Mesangial cell (primary cell): ENCODE results near the gene MBTPS2. TPM values are rescaled to one million over a fixed set of nuclear protein-coding genes. Genes with fewer than 3 reads are reported as not detected.

Experiments
- total RNA-seq: library from RNA; depleted of rRNA; stranded (reverse); fragments of >200 nt; gene quantifications from 2 replicates; pipeline ENCODE4 v1.2.3, GENCODE V29; 2015

MBTPS2 gene
- 8.3 and 10.4 TPM in 2 replicates for total RNA-seq

DNA sequence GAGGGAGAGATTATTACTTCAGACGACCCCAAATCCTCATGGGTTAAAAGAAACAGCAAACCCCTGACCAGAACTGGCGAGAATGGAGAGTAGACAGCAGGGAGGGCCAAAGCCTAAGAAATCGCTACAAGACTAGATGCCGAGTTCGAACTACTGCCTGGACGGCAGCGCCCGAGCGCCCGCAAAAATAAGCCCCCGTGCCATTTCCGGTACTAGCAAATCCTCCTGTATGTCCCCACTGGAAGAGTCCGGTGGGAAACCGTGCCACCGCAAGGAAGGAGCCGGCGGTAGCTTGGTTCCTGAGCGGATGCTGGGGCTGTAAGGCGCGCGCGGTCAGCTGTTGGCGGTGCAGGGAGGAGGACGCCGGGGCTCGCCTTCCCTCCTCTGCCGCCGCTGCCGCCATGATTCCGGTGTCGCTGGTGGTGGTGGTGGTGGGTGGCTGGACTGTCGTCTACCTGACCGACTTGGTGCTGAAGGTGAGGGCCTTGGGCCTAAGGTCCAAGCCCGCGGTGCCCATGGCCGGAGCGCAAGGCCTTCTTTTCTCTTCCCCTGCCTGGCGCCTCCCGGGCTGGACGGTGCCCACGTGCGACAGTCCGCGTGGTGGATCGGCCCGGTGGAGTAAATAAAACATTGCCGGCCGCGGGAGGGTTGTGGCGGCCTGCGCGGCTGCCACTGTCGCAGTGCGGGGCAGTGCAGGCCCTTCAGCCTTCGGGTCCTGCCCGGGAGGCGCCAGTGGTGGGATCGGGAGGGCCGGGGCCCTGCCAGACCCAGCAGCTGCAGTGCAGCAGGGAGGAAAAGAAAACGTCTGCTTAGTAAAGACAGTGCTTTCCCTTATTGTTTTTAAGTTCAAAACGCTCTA, at the start of gene MBTPS2:
Gene MBTPS2, plus strand, starts transcription at position 284 of the 859 bp plus-strand sequence. Its CDS starts 118 bp downstream, at position 402.

DNA sequence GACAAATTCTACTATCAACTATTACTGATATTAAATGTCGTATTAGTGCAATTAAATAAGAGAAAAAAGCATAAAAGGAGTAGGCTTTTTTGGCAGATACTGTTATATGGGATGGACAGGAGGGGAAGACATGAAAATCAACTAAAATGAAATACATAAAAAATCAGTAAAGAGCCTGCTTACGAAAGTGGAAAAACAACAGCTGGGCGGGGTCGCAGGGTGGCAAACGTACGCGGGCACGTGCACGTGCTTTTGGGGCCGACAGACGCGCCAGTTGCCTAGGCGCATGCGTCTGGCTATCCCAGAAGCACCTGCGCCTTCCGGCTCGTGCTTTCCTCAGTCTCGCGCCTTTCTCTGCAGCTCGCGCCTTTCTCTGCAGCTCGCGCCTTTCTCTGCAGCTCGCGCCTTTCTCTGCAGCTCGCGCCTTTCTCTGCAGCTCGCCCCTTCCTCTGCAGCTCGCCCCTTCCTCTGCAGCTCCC, 16.6 kb downstream of the MBTPS2 start, which contains the start of gene YY2:
Gene YY2, plus strand, starts transcription at position 51 of the 479 bp plus-strand sequence. CDS start 498 bp downstream, outside the sequence.

Other genes starting within 250 kb of the MBTPS2 start
- gene KLHL34, start 181.3 kb upstream of the MBTPS2 start, total RNA-seq = under 0.01 TPM in 1 of 2 replicates, not detected in the other
- not detected in 2 replicates for gene SMPX, start 81.5 kb upstream of the MBTPS2 start, total RNA-seq
- gene YY2, start 16.4 kb downstream of the MBTPS2 start, total RNA-seq = 1.4 and 1.8 TPM in 2 replicates
- 124 and 170 TPM in 2 replicates for gene SMS, start 101.1 kb downstream of the MBTPS2 start, total RNA-seq
- under 0.01 and 0.33 TPM in 2 replicates for gene PHEX, start 192.7 kb downstream of the MBTPS2 start, total RNA-seq